MM.1S (cell line): ENCODE measurements around the gene CD38.

ENCODE experiments used
- DNase-seq: peaks from one replicate; pipeline ENCODE4 v3.0.0-alpha.2; 2015
- H2AFZ ChIP-seq: fragments of 300-600 bp; sonication (generic); 2 replicates; pipeline ENCODE4 v1.6.0; 2016; ENCODE audit warnings: antibody characterized with exemption, low read length
- H3F3A ChIP-seq: fragments of 300-600 bp; sonication (generic); 2 replicates; pipeline ENCODE4 v1.6.1; 2016; ENCODE audit warnings: mild to moderate bottlenecking, antibody characterized with exemption, low read length, moderate library complexity, mixed read lengths; ENCODE audit not compliant: insufficient read depth
- H3K27ac ChIP-seq: fragments of 300-600 bp; sonication (generic); 2 replicates; pipeline ENCODE4 v1.5.1; 2016; ENCODE audit warnings: mild to moderate bottlenecking, low read length
- H3K27me3 ChIP-seq: fragments of 300-600 bp; sonication (generic); replicated peaks from 2 replicates; pipeline ENCODE4 v1.6.0; 2016; ENCODE audit warnings: low read length; ENCODE audit not compliant: insufficient read depth
- H3K36me3 ChIP-seq: fragments of 300-600 bp; sonication (generic); replicated peaks from 2 replicates; pipeline ENCODE4 v1.6.1; 2016; ENCODE audit warnings: mild to moderate bottlenecking, low read length, mixed read lengths; ENCODE audit not compliant: insufficient read depth
- H3K4me1 ChIP-seq: fragments of 300-600 bp; sonication (generic); 2 replicates; pipeline ENCODE4 v1.6.1; 2016; ENCODE audit warnings: low read length, mixed read lengths
- H3K4me2 ChIP-seq: fragments of 300-600 bp; sonication (generic); 2 replicates; pipeline ENCODE4 v1.6.0; 2016; ENCODE audit warnings: low read depth, low read length
- H3K4me3 ChIP-seq: fragments of 300-600 bp; sonication (generic); 2 replicates; pipeline ENCODE4 v1.5.1; 2016; ENCODE audit warnings: low read length, mixed read lengths
- H3K79me2 ChIP-seq: fragments of 300-600 bp; sonication (generic); 2 replicates; pipeline ENCODE4 v1.6.1; 2016; ENCODE audit warnings: mixed run types, low read length, mixed read lengths
- H3K9ac ChIP-seq: fragments of 300-600 bp; sonication (generic); 2 replicates; pipeline ENCODE4 v1.6.1; 2016; ENCODE audit warnings: low read length, mixed read lengths
- H3K9me2 ChIP-seq: fragments of 300-600 bp; sonication (generic); replicated peaks from 2 replicates; pipeline ENCODE4 v1.6.1; 2016; ENCODE audit warnings: mild to moderate bottlenecking, low read length, mixed read lengths; ENCODE audit not compliant: insufficient read depth
- H3K9me3 ChIP-seq: fragments of 300-600 bp; sonication (generic); replicated peaks from 2 replicates; pipeline ENCODE4 v1.6.1; 2016; ENCODE audit warnings: mild to moderate bottlenecking, low read length, mixed read lengths; ENCODE audit not compliant: insufficient read depth
- H4K20me1 ChIP-seq: fragments of 300-600 bp; sonication (generic); 2 replicates; pipeline ENCODE4 v1.6.1; 2016; ENCODE audit warnings: mild to moderate bottlenecking, low read length, moderate library complexity, mixed read lengths; ENCODE audit not compliant: insufficient read depth
- CTCF ChIP-seq: fragments of 300-600 bp; sonication (generic); IDR thresholded peaks from 2 replicates; pipeline ENCODE4 v1.5.1; 2016; ENCODE audit warnings: antibody characterized with exemption, low read length, mixed read lengths
- EZH2 ChIP-seq: fragments of 300-600 bp; sonication (generic); optimal IDR thresholded peaks from 2 replicates; pipeline ENCODE3; 2017; ENCODE audit warnings: low read depth, mild to moderate bottlenecking, antibody characterized with exemption, low read length, mixed read lengths
- EZH2phosphoT487 ChIP-seq: fragments of 300-600 bp; sonication (generic); IDR thresholded peaks from 2 replicates; pipeline ENCODE4 v1.6.1; 2018; ENCODE audit warnings: antibody characterized with exemption, low read length

Gene CD38

DNA sequence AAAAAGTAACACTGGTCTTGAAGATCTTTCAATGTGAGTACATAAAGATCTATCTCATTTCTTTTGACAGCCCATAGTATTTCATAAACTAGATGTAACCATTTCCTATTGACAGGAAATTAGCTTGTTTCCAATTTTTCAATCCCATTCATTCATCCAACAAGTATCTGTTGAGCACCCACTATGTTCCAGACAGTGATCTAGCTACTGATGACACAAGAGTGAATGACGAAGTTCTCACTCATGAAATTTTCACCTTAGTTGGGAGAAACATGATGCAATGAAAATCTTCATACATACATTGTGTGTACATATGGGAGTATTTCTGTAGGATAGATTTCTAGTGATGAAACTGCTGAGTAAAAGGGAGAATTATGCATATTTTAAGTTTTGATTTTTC lies 1.7 kb downstream of the CD38 start:
- no peak for TF ChIP-seq EZH2
- TF ChIP-seq EZH2phosphoT487, result no peak
- TF ChIP-seq CTCF, result no peak
- Histone ChIP-seq H2AFZ (no peak overlapping the region), H3K9ac (no peak overlapping the region), H3K27me3 (peaks cover 31% of the 10 kb centered on the region; the same call in 1 of the 2 replicates), H3K4me3 (peak overlapping the region; percentile 75), H3K4me2 (peak overlapping the region; percentile 99), H4K20me1 (no peaks in the 10 kb centered on the region), H3K9me2 (no peaks in the 10 kb centered on the region), H3K36me3 (no peaks in the 10 kb centered on the region), H3F3A (peaks cover 28% of the 10 kb centered on the region), H3K79me2 (peaks cover 8% of the 10 kb centered on the region), H3K9me3 (no peaks in the 10 kb centered on the region), H3K27ac (no peak overlapping the region), H3K4me1 (peaks cover 40% of the 10 kb centered on the region)
- no peak for DNase-seq

DNA sequence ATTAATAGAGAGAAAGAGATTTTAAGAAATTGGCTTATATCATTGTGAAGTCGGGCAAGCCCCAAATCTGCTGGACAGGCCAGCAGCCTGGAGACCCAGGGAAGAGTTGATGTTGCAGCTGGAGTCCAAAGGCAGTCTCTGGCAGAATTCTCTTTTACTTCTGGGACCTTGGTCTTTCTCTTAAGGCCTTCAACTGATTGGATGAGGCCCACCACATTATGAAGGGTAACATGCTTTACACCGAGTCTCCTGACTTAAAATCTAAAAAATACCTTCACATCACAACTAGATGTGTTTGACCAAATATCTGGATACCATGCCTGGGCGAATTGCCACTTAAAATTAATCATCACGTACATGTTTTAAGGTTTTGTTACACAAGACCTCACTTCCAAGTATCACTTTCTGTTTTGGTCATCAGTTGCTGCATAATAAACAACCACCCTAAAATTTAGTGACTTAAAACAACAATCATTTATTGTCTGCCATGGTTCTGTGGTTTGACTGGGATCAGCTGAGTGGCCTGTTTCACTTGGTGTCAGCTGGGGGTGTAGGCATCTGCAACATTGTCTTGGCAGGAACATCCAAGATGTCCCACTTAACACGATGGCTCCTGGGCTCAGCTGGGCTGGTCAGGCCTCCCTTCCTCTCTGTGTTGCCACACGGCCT lies 3.4 kb downstream of the CD38 start:
- peaks cover 49% of the 10 kb centered on the region for H3K4me1 ChIP-seq
- H3K9me2 ChIP-seq, result no peaks in the 10 kb centered on the region
- H4K20me1 ChIP-seq, result no peaks in the 10 kb centered on the region
- TF ChIP-seq EZH2phosphoT487 (no peak), EZH2 (no peak), CTCF (no peak)
- peaks cover 10% of the 10 kb centered on the region for H3K79me2 ChIP-seq
- H3K4me3 ChIP-seq, result no peak overlapping the region
- H3K27ac ChIP-seq, result no peak overlapping the region
- peak overlapping the region; percentile 19 for H3K4me2 ChIP-seq
- peaks cover 34% of the 10 kb centered on the region for H3F3A ChIP-seq
- no peaks in the 10 kb centered on the region for H3K9me3 ChIP-seq
- peak; percentile 27 for DNase-seq
- no peak overlapping the region for H2AFZ ChIP-seq
- H3K9ac ChIP-seq, result no peak overlapping the region
- H3K36me3 ChIP-seq, result no peaks in the 10 kb centered on the region
- H3K27me3 ChIP-seq, result peaks cover 18% of the 10 kb centered on the region; the same call in 1 of the 2 replicates

- Histone ChIP-seq H3K4me2 (no peak overlapping the region), H3K4me3 (no peak overlapping the region), H3K27me3 (peaks cover 7% of the 10 kb centered on the region; the same call in 1 of the 2 replicates), H4K20me1 (no peaks in the 10 kb centered on the region), H2AFZ (no peak overlapping the region), H3K9me2 (no peaks in the 10 kb centered on the region), H3F3A (peaks cover 17% of the 10 kb centered on the region), H3K79me2 (peaks cover 15% of the 10 kb centered on the region), H3K4me1 (peaks cover 39% of the 10 kb centered on the region), H3K36me3 (no peaks in the 10 kb centered on the region), H3K9me3 (no peaks in the 10 kb centered on the region), H3K27ac (no peak overlapping the region), H3K9ac (no peak overlapping the region)
- TF ChIP-seq CTCF (no peak), EZH2 (no peak), EZH2phosphoT487 (no peak)
- no peak for DNase-seq
Observed at GRCh38 chr4:15783676-15784075, 5.5 kb downstream of the CD38 start.
